ENCODE results near the gene SOX6.

SOX6 gene

DNA sequence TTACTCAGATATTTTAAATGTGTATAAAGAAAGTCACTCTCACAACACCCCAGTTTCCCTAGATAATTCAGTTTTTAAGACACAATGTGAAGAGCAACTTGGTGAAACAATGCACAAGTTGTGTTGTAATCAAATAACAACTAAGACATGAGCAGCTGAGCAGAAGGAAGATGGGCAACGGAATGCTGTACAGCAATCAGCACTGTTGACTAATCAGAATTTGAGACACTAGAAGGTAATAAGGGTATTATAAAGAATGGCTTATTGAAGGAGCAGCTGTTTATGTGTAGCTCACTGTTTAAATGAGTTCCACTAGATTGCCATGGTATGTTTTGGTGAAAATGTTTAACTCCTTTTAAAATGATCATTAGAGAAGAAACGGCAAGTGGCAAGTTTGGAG lies 60.1 kb downstream of the SOX6 start:
- no peak overlapping the region for H3K27ac ChIP-seq (ENCODE audit: low read length)
- H3K9ac ChIP-seq (ENCODE audit: low read length): no peak overlapping the region
- no peak for TF ChIP-seq EZH2phosphoT487 (IDR thresholded peaks at IDR 0.05; ENCODE audit: low read depth)
- TF ChIP-seq, protein P1, sequence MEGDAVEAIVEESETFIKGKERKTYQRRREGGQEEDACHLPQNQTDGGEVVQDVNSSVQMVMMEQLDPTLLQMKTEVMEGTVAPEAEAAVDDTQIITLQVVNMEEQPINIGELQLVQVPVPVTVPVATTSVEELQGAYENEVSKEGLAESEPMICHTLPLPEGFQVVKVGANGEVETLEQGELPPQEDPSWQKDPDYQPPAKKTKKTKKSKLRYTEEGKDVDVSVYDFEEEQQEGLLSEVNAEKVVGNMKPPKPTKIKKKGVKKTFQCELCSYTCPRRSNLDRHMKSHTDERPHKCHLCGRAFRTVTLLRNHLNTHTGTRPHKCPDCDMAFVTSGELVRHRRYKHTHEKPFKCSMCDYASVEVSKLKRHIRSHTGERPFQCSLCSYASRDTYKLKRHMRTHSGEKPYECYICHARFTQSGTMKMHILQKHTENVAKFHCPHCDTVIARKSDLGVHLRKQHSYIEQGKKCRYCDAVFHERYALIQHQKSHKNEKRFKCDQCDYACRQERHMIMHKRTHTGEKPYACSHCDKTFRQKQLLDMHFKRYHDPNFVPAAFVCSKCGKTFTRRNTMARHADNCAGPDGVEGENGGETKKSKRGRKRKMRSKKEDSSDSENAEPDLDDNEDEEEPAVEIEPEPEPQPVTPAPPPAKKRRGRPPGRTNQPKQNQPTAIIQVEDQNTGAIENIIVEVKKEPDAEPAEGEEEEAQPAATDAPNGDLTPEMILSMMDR (IDR thresholded peaks at IDR 0.05; ENCODE audit: low read depth, low read length): no peak
- H3K4me1 ChIP-seq (ENCODE audit: low read length): no peaks in the 10 kb centered on the region
- H3K4me2 ChIP-seq (ENCODE audit: low read length): no peak overlapping the region
- H3K4me3 ChIP-seq (ENCODE audit: low read length): no peak overlapping the region
- no peaks in the 10 kb centered on the region for H3K79me2 ChIP-seq (ENCODE audit: low read length)
- H3K27me3 ChIP-seq (ENCODE audit: low read depth, low read length): no peaks in the 10 kb centered on the region
- H2AFZ ChIP-seq (ENCODE audit: low read depth, low read length): no peak overlapping the region
- no peaks in the 10 kb centered on the region for H3K9me3 ChIP-seq (ENCODE audit: insufficient read depth, low read length)
- no peaks in the 10 kb centered on the region for H3K36me3 ChIP-seq (replicated peaks; ENCODE audit: low read depth, low read length)
- no peaks in the 10 kb centered on the region for H4K20me1 ChIP-seq (ENCODE audit: insufficient read depth, low read length)

DNA sequence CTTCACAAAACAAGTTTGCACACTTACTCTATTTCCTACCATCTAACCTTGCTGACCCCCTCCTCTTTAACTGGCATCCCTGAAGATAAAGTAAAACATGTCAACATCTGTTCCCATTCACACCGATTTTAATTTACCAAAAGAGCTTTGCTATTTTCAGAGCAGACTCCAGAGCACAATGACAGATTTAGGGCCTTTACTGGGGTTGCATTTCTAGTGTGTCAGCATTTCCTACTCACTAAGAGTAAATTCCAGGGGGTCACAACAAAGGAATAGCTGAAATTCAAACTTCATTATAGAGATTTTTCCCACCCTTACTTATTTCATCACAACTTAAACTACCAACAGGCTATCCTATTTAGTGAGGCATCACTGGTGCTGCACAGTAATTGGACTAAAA lies 60.8 kb downstream of the SOX6 start:
- H3K79me2 ChIP-seq (ENCODE audit: low read length): no peaks in the 10 kb centered on the region
- no peaks in the 10 kb centered on the region for H3K9me3 ChIP-seq (ENCODE audit: insufficient read depth, low read length)
- no peak overlapping the region for H3K9ac ChIP-seq (ENCODE audit: low read length)
- H3K4me1 ChIP-seq (ENCODE audit: low read length): no peaks in the 10 kb centered on the region
- no peaks in the 10 kb centered on the region for H3K27me3 ChIP-seq (ENCODE audit: low read depth, low read length)
- TF ChIP-seq EZH2phosphoT487 (IDR thresholded peaks at IDR 0.05; ENCODE audit: low read depth): no peak
- TF ChIP-seq, protein P1 (IDR thresholded peaks at IDR 0.05; ENCODE audit: low read depth, low read length): no peak
- no peak overlapping the region for H3K4me2 ChIP-seq (ENCODE audit: low read length)
- H2AFZ ChIP-seq (ENCODE audit: low read depth, low read length): no peak overlapping the region
- no peak overlapping the region for H3K4me3 ChIP-seq (ENCODE audit: low read length)
- H3K27ac ChIP-seq (ENCODE audit: low read length): no peak overlapping the region
- H4K20me1 ChIP-seq (ENCODE audit: insufficient read depth, low read length): no peaks in the 10 kb centered on the region
- H3K36me3 ChIP-seq (replicated peaks; ENCODE audit: low read depth, low read length): no peaks in the 10 kb centered on the region

DNA sequence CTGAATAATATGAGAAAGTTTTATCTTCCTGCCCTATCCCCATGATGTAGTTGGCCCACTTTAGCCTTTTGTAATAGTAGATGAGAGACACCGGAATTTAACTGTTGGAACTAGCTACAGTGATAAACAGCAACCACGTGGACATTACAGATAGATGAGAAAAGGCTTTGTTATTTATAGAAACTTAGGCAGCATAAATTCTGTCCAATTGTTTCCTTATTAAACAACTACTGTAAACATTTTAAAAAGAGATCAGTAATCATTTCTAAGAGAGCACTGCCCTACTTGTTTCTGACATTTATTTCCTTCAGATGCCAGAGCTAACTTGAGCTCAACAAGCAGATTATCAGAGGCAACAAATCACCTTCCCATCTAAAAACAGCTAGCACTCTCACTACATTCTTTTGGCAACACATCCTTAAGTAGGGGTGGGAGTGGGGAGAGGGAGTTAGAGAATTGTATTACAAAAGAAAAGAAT lies 63.1 kb downstream of the SOX6 start:
- Histone ChIP-seq H3K9me3 (ENCODE audit: insufficient read depth, low read length) (no peaks in the 10 kb centered on the region), H3K27me3 (ENCODE audit: low read depth, low read length) (no peaks in the 10 kb centered on the region), H2AFZ (ENCODE audit: low read depth, low read length) (no peak overlapping the region), H4K20me1 (ENCODE audit: insufficient read depth, low read length) (no peaks in the 10 kb centered on the region), H3K4me1 (ENCODE audit: low read length) (no peaks in the 10 kb centered on the region), H3K27ac (ENCODE audit: low read length) (no peak overlapping the region), H3K36me3 (replicated peaks; ENCODE audit: low read depth, low read length) (no peaks in the 10 kb centered on the region), H3K79me2 (ENCODE audit: low read length) (no peaks in the 10 kb centered on the region), H3K4me2 (ENCODE audit: low read length) (no peak overlapping the region), H3K9ac (ENCODE audit: low read length) (no peak overlapping the region), H3K4me3 (ENCODE audit: low read length) (no peak overlapping the region)
- TF ChIP-seq, protein P1 (IDR thresholded peaks at IDR 0.05; ENCODE audit: low read depth, low read length): no peak
- TF ChIP-seq EZH2phosphoT487 (IDR thresholded peaks at IDR 0.05; ENCODE audit: low read depth): no peak

DNA sequence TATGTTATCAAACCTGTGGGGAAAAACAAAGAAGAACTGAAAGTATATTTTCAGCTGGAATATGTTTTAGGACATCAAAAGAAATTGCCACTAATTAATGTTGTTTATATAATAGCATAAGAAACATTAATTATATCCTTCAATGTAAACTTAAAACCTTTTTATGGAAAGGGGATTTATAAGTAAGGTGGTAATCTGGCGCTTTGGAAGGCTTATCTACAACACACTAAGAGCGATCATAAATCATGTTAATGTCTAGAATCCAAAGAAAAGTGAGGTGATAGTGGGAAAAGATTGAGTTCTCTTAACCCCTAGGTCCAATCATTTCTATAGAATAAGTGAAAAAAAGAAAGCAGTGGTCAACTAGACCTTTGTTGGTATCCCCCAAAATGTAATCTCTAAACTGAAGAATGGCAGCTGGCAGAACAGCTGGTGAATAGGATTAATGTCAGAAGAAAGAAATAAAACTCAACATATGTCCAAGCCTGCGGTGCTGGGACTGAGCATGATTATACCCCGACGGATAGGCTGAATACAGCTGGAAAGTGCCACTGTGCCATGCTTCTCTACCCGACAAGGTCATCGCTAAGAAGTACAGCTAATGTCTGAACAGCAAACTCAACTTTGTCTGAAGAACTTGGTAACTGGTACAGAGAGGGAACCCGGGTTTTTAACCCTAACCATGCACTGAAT lies 64.0 kb downstream of the SOX6 start:
- TF ChIP-seq, protein P1 (IDR thresholded peaks at IDR 0.05; ENCODE audit: low read depth, low read length): no peak
- no peak for TF ChIP-seq EZH2phosphoT487 (IDR thresholded peaks at IDR 0.05; ENCODE audit: low read depth)

More for the DNA sequence above, 64.0 kb downstream of the SOX6 start:
- Histone ChIP-seq H4K20me1 (ENCODE audit: insufficient read depth, low read length) (no peaks in the 10 kb centered on the region), H3K4me1 (ENCODE audit: low read length) (no peaks in the 10 kb centered on the region), H3K9ac (ENCODE audit: low read length) (no peak overlapping the region), H2AFZ (ENCODE audit: low read depth, low read length) (no peak overlapping the region), H3K4me2 (ENCODE audit: low read length) (no peak overlapping the region), H3K4me3 (ENCODE audit: low read length) (no peak overlapping the region), H3K27me3 (ENCODE audit: low read depth, low read length) (no peaks in the 10 kb centered on the region), H3K9me3 (ENCODE audit: insufficient read depth, low read length) (no peaks in the 10 kb centered on the region), H3K27ac (ENCODE audit: low read length) (no peak overlapping the region), H3K79me2 (ENCODE audit: low read length) (no peaks in the 10 kb centered on the region), H3K36me3 (replicated peaks; ENCODE audit: low read depth, low read length) (no peaks in the 10 kb centered on the region)
